HG03575 (cell line): Measurements from ENCODE around the gene SRPK3.
"Not testable (repeated sequence)": the region's sequence is repeated elsewhere in the genome, so short reads cannot be mapped to it uniquely, and the experiment has no call there.

Source experiments
- ATAC-seq: cut with Tn5 transposase; IDR thresholded peaks from one replicate; pipeline ENCODE4 v1.9.1; 2021; ENCODE audit not compliant: unreplicated experiment, insufficient number of reproducible peaks, low FRiP score; ENCODE audit errors: extremely low read depth

Gene SRPK3

GRCh38 chrX:153800177-153800722, 19.4 kb downstream of the SRPK3 start:
- ATAC-seq, result no peak

GRCh38 chrX:153800746-153801145, 19.9 kb downstream of the SRPK3 start:
- no peak for ATAC-seq

- ATAC-seq, result no peak
Observed at GRCh38 chrX:153801669-153802068, 20.8 kb downstream of the SRPK3 start.

GRCh38 chrX:153802513-153803045, 21.7 kb downstream of the SRPK3 start:
- no peak for ATAC-seq

- ATAC-seq, result no peak
Observed at GRCh38 chrX:153803211-153804099, 22.6 kb downstream of the SRPK3 start.

DNA sequence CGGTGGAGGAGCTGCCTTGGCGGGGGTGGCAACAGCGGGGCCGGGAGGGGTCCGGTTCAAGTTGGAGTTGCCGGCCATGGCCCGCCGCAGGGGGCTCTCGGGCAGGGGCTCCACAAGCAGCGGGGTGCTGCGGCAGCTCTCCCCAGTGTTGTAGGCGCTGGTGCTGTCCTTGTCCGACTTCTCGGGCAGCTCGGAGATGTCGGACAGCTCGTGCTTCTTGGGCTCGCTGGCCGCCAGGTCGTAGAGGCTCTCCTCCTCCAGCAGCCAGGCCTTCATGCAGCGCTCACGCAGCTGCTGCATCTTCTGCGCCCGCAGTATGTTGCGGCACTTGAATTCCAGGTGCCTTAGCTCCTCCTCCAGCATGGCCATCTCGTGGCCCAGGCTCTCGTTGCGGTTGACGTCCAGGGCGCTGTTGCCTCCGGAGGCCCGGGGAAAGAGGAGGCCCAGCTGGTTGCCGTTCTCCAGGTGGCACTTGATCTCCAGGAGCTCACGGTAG, 23.3 kb downstream of the SRPK3 start:
- ATAC-seq, result no peak

- no peak for ATAC-seq
Observed at GRCh38 chrX:153804621-153805020, 23.8 kb downstream of the SRPK3 start.

GRCh38 chrX:153805436-153805835, 24.6 kb downstream of the SRPK3 start:
- no peak for ATAC-seq

GRCh38 chrX:153806999-153807575, 26.2 kb downstream of the SRPK3 start:
- no peak for ATAC-seq

DNA sequence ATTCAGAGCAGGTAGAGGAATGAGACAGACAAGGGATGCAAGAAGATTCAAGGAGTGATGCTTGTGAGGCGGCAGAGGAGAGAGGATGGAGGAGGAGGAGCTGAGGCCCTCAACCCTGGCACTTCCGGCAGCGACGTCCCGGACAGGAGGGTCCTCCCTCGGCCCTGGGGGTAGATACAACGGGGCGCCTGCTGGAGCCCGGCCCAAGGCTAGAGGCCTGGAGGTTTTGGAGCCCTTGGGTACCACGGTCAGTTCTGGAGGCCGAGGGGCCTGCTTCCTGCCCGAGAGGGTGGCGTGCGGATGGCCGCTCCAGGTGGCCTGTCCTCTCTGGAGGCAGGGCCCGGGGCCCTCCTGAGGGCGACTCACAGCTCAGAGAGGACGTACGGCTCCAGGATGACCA, 27.1 kb downstream of the SRPK3 start:
- no peak for ATAC-seq

DNA sequence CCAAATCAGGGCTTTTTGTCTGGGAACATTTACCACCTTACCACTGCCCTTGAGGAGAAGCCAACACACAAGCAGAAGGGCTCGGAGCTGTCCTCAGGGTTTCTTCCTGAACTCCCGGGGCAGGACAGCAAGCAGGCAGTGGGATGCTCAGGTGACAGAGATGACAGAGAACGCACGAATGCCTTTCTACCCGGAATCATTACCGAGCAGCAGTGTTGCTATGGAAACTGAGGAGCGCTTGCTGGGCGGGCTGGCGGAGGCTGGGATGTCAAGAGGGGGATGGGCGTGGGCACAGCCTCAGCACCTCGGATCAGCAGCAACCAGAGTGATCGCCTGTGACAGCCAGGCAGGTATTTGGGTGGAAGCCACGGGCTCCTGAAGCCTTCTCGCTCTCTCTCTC, 31.4 kb downstream of the SRPK3 start:
- ATAC-seq, result no peak

- no peak for ATAC-seq
Observed at GRCh38 chrX:153813161-153813560, 32.3 kb downstream of the SRPK3 start.

- no peak for ATAC-seq
Observed at GRCh38 chrX:153814591-153815315, 33.9 kb downstream of the SRPK3 start.

GRCh38 chrX:153816831-153817690, 36.2 kb downstream of the SRPK3 start:
- ATAC-seq, result no peak

DNA sequence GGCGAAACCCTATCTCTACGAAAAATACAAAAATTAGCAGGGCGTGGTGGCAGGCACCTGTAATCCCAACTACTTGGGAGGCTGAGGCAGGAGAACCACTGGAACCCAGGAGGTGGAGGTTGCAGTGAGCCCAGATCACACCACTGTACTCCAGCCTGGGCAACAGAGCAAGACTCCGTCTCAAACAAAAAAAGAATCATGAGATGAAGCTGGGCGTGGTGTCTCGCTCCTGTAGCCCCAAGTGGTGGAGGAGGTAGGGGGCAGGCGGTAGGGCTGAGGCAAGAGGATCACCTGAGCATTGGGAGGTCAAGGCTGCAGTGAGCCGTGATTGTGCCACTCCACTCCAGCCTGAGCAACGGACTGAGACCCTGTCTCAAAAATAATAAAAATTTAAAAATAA, 37.2 kb downstream of the SRPK3 start:
- ATAC-seq, result not testable (repeated sequence)

GRCh38 chrX:153818571-153819383, 37.9 kb downstream of the SRPK3 start:
- no peak for ATAC-seq

DNA sequence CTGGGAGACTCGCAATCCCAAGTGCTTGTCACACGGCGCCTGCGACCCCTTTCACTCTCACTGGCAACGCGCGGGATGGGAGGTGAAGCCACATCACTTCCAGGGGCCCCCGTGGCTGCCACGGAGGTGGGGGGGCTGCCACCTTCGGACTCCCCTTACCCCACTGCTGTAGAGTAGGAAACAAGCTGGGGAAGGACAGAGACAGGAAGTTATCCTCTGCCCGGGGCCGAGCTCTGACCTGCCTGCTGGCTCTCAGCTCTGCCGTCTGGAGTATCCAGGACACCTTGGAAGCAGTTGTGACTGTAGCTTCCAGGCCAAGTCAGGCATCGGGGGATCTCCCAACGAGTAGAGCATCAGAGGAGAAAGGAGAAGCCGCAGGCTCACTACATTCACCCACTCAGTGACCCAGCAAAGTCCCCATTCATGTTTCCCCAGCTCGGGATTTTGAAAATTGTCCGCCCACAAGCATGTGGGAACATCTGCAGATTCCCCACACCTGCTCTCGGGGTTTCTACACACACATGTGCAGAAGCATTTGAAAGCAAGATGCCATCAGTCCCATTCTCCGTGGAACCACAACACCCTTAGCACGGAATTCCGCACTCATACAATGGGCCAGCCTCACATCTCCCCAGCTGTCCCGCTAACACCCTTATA, 38.7 kb downstream of the SRPK3 start:
- no peak for ATAC-seq
